Heart right ventricle (tissue), 16 donors: ENCODE results near the gene LYRM2. TPM values are rescaled to one million over a fixed set of nuclear protein-coding genes. Genes with fewer than 3 reads are reported as not detected.

Source experiments
- ATAC-seq, 8 donors: fragments of 200-7000 bp; cut with Tn5 transposase; one replicate each; pipeline ENCODE4 v1.9.1; 2020; ENCODE audit warnings: mild to moderate bottlenecking in 8 of 8, moderate library complexity in 8 of 8, moderate number of reproducible peaks in 1 of 8
- DNase-seq, 2 donors: peaks; one replicate each; pipeline ENCODE4 v3.0.0-alpha.2; 2020
- H3K27ac ChIP-seq, 10 donors: fragments of 200-600 bp; sonication (generic) in 2 of 10; one replicate each; pipeline versions ENCODE4 v1.5.0 to v1.8.0; 2020 to 2022; ENCODE audit warnings: mild to moderate bottlenecking in 3 of 10
- H3K27me3 ChIP-seq, 7 donors: fragments of 200-600 bp; one replicate each; pipeline ENCODE4 v1.8.0; 2021 to 2022; ENCODE audit warnings: mild to moderate bottlenecking in 2 of 7
- H3K36me3 ChIP-seq, 9 donors: fragments of 200-600 bp; sonication (generic) in 1 of 9; one replicate each; pipeline versions ENCODE4 v1.5.0 to v1.8.0; 2020 to 2022; ENCODE audit warnings: mild to moderate bottlenecking in 2 of 9
- H3K4me1 ChIP-seq, 9 donors: fragments of 200-600 bp; sonication (generic) in 1 of 9; one replicate each; pipeline versions ENCODE4 v1.5.0 to v1.8.0; 2020 to 2022; ENCODE audit warnings: mild to moderate bottlenecking in 4 of 9
- H3K4me3 ChIP-seq, 10 donors: fragments of 200-600 bp; sonication (generic) in 2 of 10; one replicate each; pipeline versions ENCODE4 v1.5.0 to v1.8.0; 2020 to 2022; ENCODE audit warnings: mild to moderate bottlenecking in 7 of 10, moderate library complexity in 2 of 10
- H3K9me3 ChIP-seq, 11 donors: fragments of 200-600 bp in 10 of 11; sonication (generic) in 2 of 11; one replicate each; pipeline versions ENCODE4 v1.5.0 to v1.8.0; 2013 to 2022; ENCODE audit warnings: mild to moderate bottlenecking in 2 of 11, control low read depth in 1 of 11, moderate library complexity in 1 of 11
- WGBS, 2 donors: extraction: QIAGEN DNeasy Blood & Tissue Kit; methylation state at CpG; one replicate each; pipeline ENCODE4 v1.1.7; 2013; ENCODE audit warnings: inconsistent platforms in 1 of 2; 5-methylcytosine and 5-hydroxymethylcytosine counted together
- intact Hi-C, 10 donors: fragments of 100-400 bp; cut with DNase I; formaldehyde crosslinking; loops; one replicate each; pipeline versions ENCODE4 v1.11.1 to v1.14.2; 2022
- polyA plus RNA-seq, 2 donors: library from polyadenylated mRNA; stranded (reverse); fragments of 200-250 nt; gene quantifications; one replicate each; pipeline ENCODE4 v1.2.3, GENCODE V29; 2013
- total RNA-seq, 10 donors: library from RNA; stranded (reverse); fragmentation: NEBNext Ultra II Directional in 3 of 10; extraction: Animal tissue kit (Norgen Biotek cat#: 25700) in 3 of 10; gene quantifications; one replicate each; pipeline versions ENCODE4 v1.2.1 to v1.2.4, GENCODE V29; 2021 to 2023
- TF ChIP-seq, protein P1 (sequence below), 9 donors: fragments of 200-600 bp; sonication (generic) in 2 of 9; IDR thresholded peaks; one replicate each; pipeline versions ENCODE4 v1.5.0 to v1.8.0; 2021 to 2022; ENCODE audit warnings: antibody characterized with exemption in 9 of 9, mild to moderate bottlenecking in 5 of 9, moderate library complexity in 1 of 9
- donor health status: Arrhythmogenic right ventricular cardiomyopathy.
- donor health status: ischemic (EF 13 %, LVEDD 7.1; RV severe dilation, severe dysfunction).
- donor health status: healthy with polysubstance abuse.
- donor health status: DM: no; HTN: yes; CAD: no.
- donor health status: DM: no; HTN: no; CAD: no.
- donor health status: ischemic (EF 25% LVEDD 6.9; RV normal size, moderate dysfunction).
- donor health status: ischemic (EF 25% LVEDD 5.7; RV mildly dilated, moderate dysfunction).
- donor health status: healthy.
- donor health status: DM: yes; HTN: yes; CAD: no.
- donor health status: Ischemic cardiomyopathy.
- donor health status: ischemic (EF 35%, LVEDD 5.7; RV mildly dilated, moderate dysfunction).
- donor health status: nonischemic (EF 11% LVEDD 7.7; RV severe dilation, severe dysfunction).
- donor health status: DM: yes; HTN: yes; CAD: no.
- donor health status: PGD.
- donor health status: ischemic (EF 29% LVEDD 5.4; RV normal size, mild dysfunction).
- donor health status: nonischemic (EF 23%, LVEDD 6.1; RV moderate dilation, normal function).

Gene LYRM2
- total and polyA plus RNA-seq, 12 donors: 10.9 to 58.2 (median 46.8) TPM

DNA sequence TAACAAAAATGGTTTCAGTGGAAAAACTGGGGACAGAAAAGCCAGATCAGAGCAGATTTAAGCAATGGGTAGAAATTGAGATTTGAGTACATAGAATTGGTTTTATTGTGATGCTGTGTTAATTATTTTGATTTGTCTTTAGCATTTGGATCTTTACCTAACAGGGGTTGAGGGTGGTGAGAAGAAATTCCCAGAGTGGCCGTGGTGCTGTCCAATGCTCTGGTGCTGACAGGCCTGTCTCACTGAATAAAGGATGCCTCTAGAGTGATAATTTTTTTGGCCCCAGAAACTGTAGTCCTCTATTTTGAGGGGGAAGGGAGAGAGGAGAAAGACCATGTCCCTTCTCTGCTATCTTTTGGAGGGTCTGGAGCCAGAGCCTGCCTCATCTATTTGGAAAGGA, 79.1 kb downstream of the LYRM2 start:
- no peak overlapping the region for H3K4me3 ChIP-seq
- intact Hi-C loops: no loop called here
- ATAC-seq (no peak), DNase-seq (no peak)
- no peak overlapping the region for H3K27ac ChIP-seq
- H3K36me3 ChIP-seq: no peaks in the 10 kb centered on the region
- H3K27me3 ChIP-seq: no peaks in the 10 kb centered on the region
- peaks cover 0 to 8% (median 0%) of the 10 kb centered on the region in 11 donors for H3K9me3 ChIP-seq
- TF ChIP-seq, protein P1, sequence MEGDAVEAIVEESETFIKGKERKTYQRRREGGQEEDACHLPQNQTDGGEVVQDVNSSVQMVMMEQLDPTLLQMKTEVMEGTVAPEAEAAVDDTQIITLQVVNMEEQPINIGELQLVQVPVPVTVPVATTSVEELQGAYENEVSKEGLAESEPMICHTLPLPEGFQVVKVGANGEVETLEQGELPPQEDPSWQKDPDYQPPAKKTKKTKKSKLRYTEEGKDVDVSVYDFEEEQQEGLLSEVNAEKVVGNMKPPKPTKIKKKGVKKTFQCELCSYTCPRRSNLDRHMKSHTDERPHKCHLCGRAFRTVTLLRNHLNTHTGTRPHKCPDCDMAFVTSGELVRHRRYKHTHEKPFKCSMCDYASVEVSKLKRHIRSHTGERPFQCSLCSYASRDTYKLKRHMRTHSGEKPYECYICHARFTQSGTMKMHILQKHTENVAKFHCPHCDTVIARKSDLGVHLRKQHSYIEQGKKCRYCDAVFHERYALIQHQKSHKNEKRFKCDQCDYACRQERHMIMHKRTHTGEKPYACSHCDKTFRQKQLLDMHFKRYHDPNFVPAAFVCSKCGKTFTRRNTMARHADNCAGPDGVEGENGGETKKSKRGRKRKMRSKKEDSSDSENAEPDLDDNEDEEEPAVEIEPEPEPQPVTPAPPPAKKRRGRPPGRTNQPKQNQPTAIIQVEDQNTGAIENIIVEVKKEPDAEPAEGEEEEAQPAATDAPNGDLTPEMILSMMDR (IDR thresholded peaks at IDR 0.05): no peak
- WGBS, 2 donors: 73 to 79% methylated on average over 1 of the region's 1 CpG
- H3K4me1 ChIP-seq: peaks cover 0 to 4% (median 0%) of the 10 kb centered on the region in 9 donors

GRCh38 chr6:89555806-89556205, 82.7 kb downstream of the LYRM2 start:
- Histone ChIP-seq H3K27ac (no peak overlapping the region), H3K36me3 (no peaks in the 10 kb centered on the region), H3K4me3 (no peak overlapping the region), H3K4me1 (peaks cover 0 to 10% (median 0%) of the 10 kb centered on the region in 9 donors), H3K9me3 (peaks cover 0 to 8% (median 0%) of the 10 kb centered on the region in 11 donors), H3K27me3 (no peaks in the 10 kb centered on the region)
- TF ChIP-seq, protein P1 (IDR thresholded peaks at IDR 0.05): no peak
- ATAC-seq (no peak), DNase-seq (no peak)
- intact Hi-C loops: no loop called here
- 73 to 83% methylated on average over 3 of the region's 3 CpGs for WGBS, 2 donors

DNA sequence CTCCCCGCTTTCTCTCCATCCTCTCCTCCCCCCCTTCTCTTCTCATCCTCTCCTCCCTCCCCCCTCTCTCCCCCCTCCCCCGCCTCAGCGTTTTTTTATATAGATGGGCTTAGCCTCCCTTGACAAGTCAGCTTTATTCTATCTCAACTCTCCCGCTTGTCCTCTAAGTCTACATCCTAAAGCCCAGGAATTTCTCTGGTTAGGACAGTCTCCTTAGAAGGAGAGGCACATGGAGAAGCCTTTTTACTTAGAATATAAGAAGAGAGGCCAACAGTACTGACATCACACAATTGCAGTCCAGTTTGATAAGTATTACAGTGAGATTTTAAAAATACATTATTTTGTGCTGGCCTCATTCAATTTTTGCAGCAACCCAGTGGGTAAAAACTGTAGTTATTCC, 83.5 kb downstream of the LYRM2 start:
- intact Hi-C loops: no loop called here
- DNase-seq: no peak
- Histone ChIP-seq H3K4me3 (no peak overlapping the region), H3K27ac (no peak overlapping the region), H3K36me3 (no peaks in the 10 kb centered on the region), H3K4me1 (peaks cover 0 to 10% (median 0%) of the 10 kb centered on the region in 9 donors), H3K27me3 (no peaks in the 10 kb centered on the region), H3K9me3 (peaks cover 0 to 8% (median 0%) of the 10 kb centered on the region in 11 donors)
- ATAC-seq: no peak
- TF ChIP-seq, protein P1 (IDR thresholded peaks at IDR 0.05): no peak
- WGBS, 2 donors: 71 to 78% methylated on average over 3 to 4 of the region's 4 CpGs

- DNase-seq: no peak
- ATAC-seq: no peak
- Histone ChIP-seq H3K27me3 (no peaks in the 10 kb centered on the region), H3K36me3 (no peaks in the 10 kb centered on the region), H3K27ac (no peak overlapping the region), H3K4me1 (peaks cover 0 to 10% (median 0%) of the 10 kb centered on the region in 9 donors), H3K9me3 (peaks cover 0 to 8% (median 0%) of the 10 kb centered on the region in 11 donors), H3K4me3 (no peak overlapping the region)
- 89 to 91% methylated on average over 5 of the region's 5 CpGs for WGBS, 2 donors
- intact Hi-C loops: no loop called here
- TF ChIP-seq, protein P1 (IDR thresholded peaks at IDR 0.05): no peak
These were observed 84.4 kb downstream of the LYRM2 start for GRCh38 chr6:89554106-89554505.
